Neural cell (in vitro differentiated cells): ENCODE results near the gene LDHD. TPM values are rescaled to one million over a fixed set of nuclear protein-coding genes. Genes with fewer than 3 reads are reported as not detected.
"Not testable (repeated sequence)": the region's sequence is repeated elsewhere in the genome, so short reads cannot be mapped to it uniquely, and the experiment has no call there.

Experiments
- H2AFZ ChIP-seq: fragments of 200-600, 300-800 bp; sonication (generic), shearing (Covaris generic); 2 replicates; pipeline ENCODE4 v1.6.0; 2014; ENCODE audit warnings: low read depth, mild to moderate bottlenecking, antibody characterized with exemption, low read length, moderate library complexity
- H3F3A ChIP-seq: fragments of 200-600 bp; shearing (Covaris generic); 2 replicates; pipeline ENCODE4 v1.6.1; 2016; ENCODE audit warnings: mild to moderate bottlenecking, moderate library complexity, mixed read lengths, antibody characterized with exemption, low read length; ENCODE audit not compliant: insufficient read depth, poor library complexity, severe bottlenecking
- H3K27ac ChIP-seq: fragments of 200-600, 300-800 bp; sonication (generic), shearing (Covaris generic); 2 replicates; pipeline ENCODE4 v1.5.1; 2014; ENCODE audit warnings: mild to moderate bottlenecking, low read length, moderate library complexity
- H3K27me3 ChIP-seq: fragments of 300-800, 200-600 bp; sonication (generic), shearing (Covaris generic); 2 replicates; pipeline ENCODE4 v1.6.0; 2014; ENCODE audit warnings: mild to moderate bottlenecking, low read depth, low read length, moderate library complexity; ENCODE audit not compliant: insufficient read depth
- H3K36me3 ChIP-seq: fragments of 300-800, 200-600 bp; sonication (generic), shearing (Covaris generic); 2 replicates; pipeline ENCODE4 v1.5.1; 2014; ENCODE audit warnings: mild to moderate bottlenecking, antibody characterized with exemption, low read length, moderate library complexity; ENCODE audit not compliant: insufficient read depth
- H3K4me2 ChIP-seq: fragments of 300-800, 200-600 bp; sonication (generic), shearing (Covaris generic); 2 replicates; pipeline ENCODE4 v1.6.0; 2014; ENCODE audit warnings: mild to moderate bottlenecking, low read length
- H3K4me3 ChIP-seq: fragments of 300-800, 200-600 bp; sonication (generic), shearing (Covaris generic); 2 replicates; pipeline ENCODE4 v1.5.1; 2014; ENCODE audit warnings: mild to moderate bottlenecking, low read length, moderate library complexity
- H3K79me2 ChIP-seq: fragments of 200-600 bp; shearing (Covaris generic); replicated peaks from 2 replicates; pipeline ENCODE4 v1.6.0; 2014; ENCODE audit warnings: mild to moderate bottlenecking, low read length, moderate library complexity; ENCODE audit not compliant: insufficient read depth
- H3K9ac ChIP-seq: fragments of 300-800, 200-600 bp; sonication (generic), shearing (Covaris generic); 2 replicates; pipeline ENCODE4 v1.6.1; 2016; ENCODE audit warnings: mild to moderate bottlenecking, low read length, mixed read lengths
- H3K9me2 ChIP-seq: fragments of 200-600 bp; shearing (Covaris generic); 2 replicates; pipeline ENCODE4 v1.6.1; 2016; ENCODE audit warnings: mild to moderate bottlenecking, low read length, mixed read lengths; ENCODE audit not compliant: insufficient read depth
- H3K9me3 ChIP-seq: fragments of 200-600, 300-800 bp; sonication (generic), shearing (Covaris generic); 2 replicates; pipeline ENCODE4 v1.6.1; 2016; ENCODE audit warnings: mild to moderate bottlenecking, mixed run types, low read length, moderate library complexity, mixed read lengths
- H4K20me1 ChIP-seq: fragments of 200-600 bp; shearing (Covaris generic); 2 replicates; pipeline ENCODE4 v1.6.1; 2016; ENCODE audit warnings: mild to moderate bottlenecking, mixed run types; ENCODE audit not compliant: insufficient read depth
- CTCF ChIP-seq: fragments of 450-650 bp; IDR thresholded peaks from 2 replicates; pipeline ENCODE4 v1.5.1; 2014; ENCODE audit warnings: antibody characterized with exemption, mild to moderate bottlenecking, moderate library complexity; ENCODE audit not compliant: poor library complexity, severe bottlenecking
- EP300 ChIP-seq: fragments of 450-650 bp; conservative IDR thresholded peaks from 2 replicates; pipeline ENCODE4 v1.6.1; 2014; ENCODE audit warnings: antibody characterized with exemption, mild to moderate bottlenecking, moderate library complexity; ENCODE audit not compliant: poor library complexity, severe bottlenecking
- EZH2 ChIP-seq: fragments of 200-600, 300-800 bp; shearing (Covaris generic), sonication (generic); IDR thresholded peaks from 2 replicates; pipeline ENCODE4 v1.6.1; 2014; ENCODE audit warnings: antibody characterized with exemption, low read length, borderline replicate concordance, mild to moderate bottlenecking; ENCODE audit not compliant: insufficient read depth, poor library complexity, severe bottlenecking
- MXI1 ChIP-seq: fragments of 450-650 bp; conservative IDR thresholded peaks from 2 replicates; pipeline ENCODE4 v1.6.1; 2014; ENCODE audit warnings: antibody characterized with exemption, mild to moderate bottlenecking; ENCODE audit not compliant: poor library complexity, severe bottlenecking
- POLR2AphosphoS5 ChIP-seq: IDR thresholded peaks from 2 replicates; pipeline ENCODE4 v1.6.1; 2012
- RAD21 ChIP-seq: fragments of 450-650 bp; conservative IDR thresholded peaks from 2 replicates; pipeline ENCODE4 v1.6.1; 2014; ENCODE audit warnings: antibody characterized with exemption, mild to moderate bottlenecking, moderate library complexity
- SMC3 ChIP-seq: fragments of 450-650 bp; conservative IDR thresholded peaks from 2 replicates; pipeline ENCODE4 v1.6.1; 2014; ENCODE audit warnings: antibody characterized with exemption, mild to moderate bottlenecking, moderate library complexity; ENCODE audit not compliant: poor library complexity
- TAF1 ChIP-seq: IDR thresholded peaks from 2 replicates; pipeline ENCODE4 v1.6.1; 2012; ENCODE audit warnings: low read depth
- polyA plus RNA-seq: library from polyadenylated mRNA; depleted of rRNA; stranded (reverse); fragments of >200 nt; gene quantifications from 2 replicates; pipeline ENCODE4 v1.2.3, GENCODE V29; 2014
- TF ChIP-seq, protein P1 (sequence below): IDR thresholded peaks from 2 replicates; pipeline ENCODE4 v1.6.1; 2012; ENCODE audit warnings: borderline replicate concordance

The LDHD gene
- polyA plus RNA-seq, 1 donor from 2014 or later: not detected

GRCh38 chr16:75130150-75130771 lies 13.7 kb upstream of the LDHD start:
- no peak overlapping the region for H3K9ac ChIP-seq
- TF ChIP-seq EZH2 (no peak), MXI1 (no peak), POLR2AphosphoS5 (no peak), RAD21 (peak; percentile 16), SMC3 (no peak)
- TF ChIP-seq, protein P1, sequence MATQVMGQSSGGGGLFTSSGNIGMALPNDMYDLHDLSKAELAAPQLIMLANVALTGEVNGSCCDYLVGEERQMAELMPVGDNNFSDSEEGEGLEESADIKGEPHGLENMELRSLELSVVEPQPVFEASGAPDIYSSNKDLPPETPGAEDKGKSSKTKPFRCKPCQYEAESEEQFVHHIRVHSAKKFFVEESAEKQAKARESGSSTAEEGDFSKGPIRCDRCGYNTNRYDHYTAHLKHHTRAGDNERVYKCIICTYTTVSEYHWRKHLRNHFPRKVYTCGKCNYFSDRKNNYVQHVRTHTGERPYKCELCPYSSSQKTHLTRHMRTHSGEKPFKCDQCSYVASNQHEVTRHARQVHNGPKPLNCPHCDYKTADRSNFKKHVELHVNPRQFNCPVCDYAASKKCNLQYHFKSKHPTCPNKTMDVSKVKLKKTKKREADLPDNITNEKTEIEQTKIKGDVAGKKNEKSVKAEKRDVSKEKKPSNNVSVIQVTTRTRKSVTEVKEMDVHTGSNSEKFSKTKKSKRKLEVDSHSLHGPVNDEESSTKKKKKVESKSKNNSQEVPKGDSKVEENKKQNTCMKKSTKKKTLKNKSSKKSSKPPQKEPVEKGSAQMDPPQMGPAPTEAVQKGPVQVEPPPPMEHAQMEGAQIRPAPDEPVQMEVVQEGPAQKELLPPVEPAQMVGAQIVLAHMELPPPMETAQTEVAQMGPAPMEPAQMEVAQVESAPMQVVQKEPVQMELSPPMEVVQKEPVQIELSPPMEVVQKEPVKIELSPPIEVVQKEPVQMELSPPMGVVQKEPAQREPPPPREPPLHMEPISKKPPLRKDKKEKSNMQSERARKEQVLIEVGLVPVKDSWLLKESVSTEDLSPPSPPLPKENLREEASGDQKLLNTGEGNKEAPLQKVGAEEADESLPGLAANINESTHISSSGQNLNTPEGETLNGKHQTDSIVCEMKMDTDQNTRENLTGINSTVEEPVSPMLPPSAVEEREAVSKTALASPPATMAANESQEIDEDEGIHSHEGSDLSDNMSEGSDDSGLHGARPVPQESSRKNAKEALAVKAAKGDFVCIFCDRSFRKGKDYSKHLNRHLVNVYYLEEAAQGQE: no peak
- H3K27ac ChIP-seq: no peak overlapping the region
- H2AFZ ChIP-seq: no peak overlapping the region
- no peaks in the 10 kb centered on the region for H3K79me2 ChIP-seq
- no peaks in the 10 kb centered on the region for H3K27me3 ChIP-seq
- H3K9me2 ChIP-seq: no peaks in the 10 kb centered on the region
- no peaks in the 10 kb centered on the region for H4K20me1 ChIP-seq
- no peaks in the 10 kb centered on the region for H3F3A ChIP-seq
- H3K4me3 ChIP-seq: no peak overlapping the region
- no peaks in the 10 kb centered on the region for H3K36me3 ChIP-seq
- no peak overlapping the region for H3K4me2 ChIP-seq
- peaks cover 9% of the 10 kb centered on the region for H3K9me3 ChIP-seq

- not testable (repeated sequence) for H2AFZ ChIP-seq, H4K20me1 ChIP-seq, H3F3A ChIP-seq
These were observed 13.0 kb upstream of the LDHD start for GRCh38 chr16:75129421-75130149.

DNA sequence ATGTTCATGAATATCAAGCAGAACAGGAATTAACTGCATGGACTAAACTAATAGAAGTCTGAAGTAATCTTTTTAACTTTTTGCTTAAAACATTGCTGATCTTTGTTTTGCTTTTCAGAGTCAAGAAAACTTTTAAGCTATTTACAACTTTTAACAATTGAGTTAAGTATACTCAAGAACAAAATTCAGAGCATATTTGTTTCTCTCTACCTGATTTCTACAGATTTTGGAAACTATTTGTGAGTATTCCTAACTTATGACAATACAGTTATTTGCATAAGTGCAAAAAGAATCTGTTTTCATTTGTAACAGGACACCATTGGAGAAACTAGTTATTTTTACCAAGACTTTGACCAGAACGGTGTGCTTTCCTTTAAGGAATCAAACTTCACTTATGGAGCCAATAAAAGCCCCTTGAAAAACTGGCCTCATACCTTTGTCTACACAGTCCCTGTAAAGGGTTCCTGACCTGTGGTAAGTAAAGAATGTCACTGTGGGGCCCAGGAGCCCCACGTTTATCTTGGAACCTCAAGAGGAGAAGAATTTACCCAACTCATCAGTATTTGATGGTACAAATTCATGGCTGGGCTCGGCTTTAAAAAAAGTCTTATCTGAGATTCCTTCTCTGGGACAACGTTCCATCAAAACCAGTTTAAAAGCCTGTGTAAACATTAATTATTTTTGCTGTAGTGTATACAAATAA lies 11.3 kb upstream of the LDHD start:
- H3K4me2 ChIP-seq: no peak overlapping the region
- no peaks in the 10 kb centered on the region for H3K36me3 ChIP-seq
- H3K9me2 ChIP-seq: no peaks in the 10 kb centered on the region

More at GRCh38 chr16:75129421-75130149, 13.0 kb upstream of the LDHD start:
- not testable (repeated sequence) for H3K9ac ChIP-seq, H3K36me3 ChIP-seq, H3K27me3 ChIP-seq, H3K4me2 ChIP-seq, H3K4me3 ChIP-seq, H3K79me2 ChIP-seq, H3K9me2 ChIP-seq, H3K27ac ChIP-seq, H3K9me3 ChIP-seq

More for the DNA sequence above, 11.3 kb upstream of the LDHD start:
- Histone ChIP-seq H3K27ac (no peak overlapping the region), H3K4me3 (no peak overlapping the region), H3K27me3 (no peaks in the 10 kb centered on the region), H4K20me1 (no peaks in the 10 kb centered on the region), H3F3A (no peaks in the 10 kb centered on the region), H2AFZ (no peak overlapping the region), H3K9ac (no peak overlapping the region), H3K9me3 (peaks cover 9% of the 10 kb centered on the region), H3K79me2 (no peaks in the 10 kb centered on the region)
- TF ChIP-seq TAF1: no peak
- no peak for TF ChIP-seq MXI1
- TF ChIP-seq, protein P1: no peak
- no peak for TF ChIP-seq CTCF
- no peak for TF ChIP-seq EZH2
- no peak for TF ChIP-seq POLR2AphosphoS5
- no peak for TF ChIP-seq EP300
- no peak for TF ChIP-seq RAD21
- no peak for TF ChIP-seq SMC3
